ENCODE results near the gene SLC9A1.
"Not testable (repeated sequence)": the region's sequence is repeated elsewhere in the genome, so short reads cannot be mapped to it uniquely, and the experiment has no call there.

The SLC9A1 gene

GRCh38 chr1:27130798-27131197 lies 24.1 kb downstream of the SLC9A1 start:
- DNase-seq = no peak

- no peak for DNase-seq
These were observed 25.7 kb downstream of the SLC9A1 start for GRCh38 chr1:27129225-27129624.

GRCh38 chr1:27127419-27127818 lies 27.5 kb downstream of the SLC9A1 start:
- no peak for DNase-seq

GRCh38 chr1:27126391-27126790 lies 28.5 kb downstream of the SLC9A1 start:
- DNase-seq = no peak

- not testable (repeated sequence) for DNase-seq
These were observed 29.8 kb downstream of the SLC9A1 start for GRCh38 chr1:27125125-27125524.

- no peak for DNase-seq
These were observed 30.5 kb downstream of the SLC9A1 start for GRCh38 chr1:27124405-27124804.

DNA sequence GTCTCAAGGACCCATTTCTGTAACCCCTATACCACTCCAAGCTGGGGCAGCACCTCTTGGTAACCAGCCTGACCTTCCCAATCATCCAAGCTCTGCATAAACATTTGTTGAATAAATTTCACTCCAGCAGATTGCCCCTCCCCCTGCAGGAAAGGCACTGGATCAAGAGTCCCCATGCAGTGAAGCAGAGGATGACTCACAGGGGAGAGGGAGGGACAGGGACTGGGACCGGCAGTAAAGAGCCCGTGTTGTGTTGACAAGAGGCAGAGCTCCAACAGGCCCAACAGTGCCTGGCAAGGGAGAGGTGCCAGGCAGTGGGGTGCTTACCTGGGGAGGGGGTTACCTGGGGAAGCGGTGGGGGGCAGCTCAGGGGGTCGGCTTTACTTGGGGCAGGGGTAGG lies 32.3 kb downstream of the SLC9A1 start:
- no peak for DNase-seq

DNA sequence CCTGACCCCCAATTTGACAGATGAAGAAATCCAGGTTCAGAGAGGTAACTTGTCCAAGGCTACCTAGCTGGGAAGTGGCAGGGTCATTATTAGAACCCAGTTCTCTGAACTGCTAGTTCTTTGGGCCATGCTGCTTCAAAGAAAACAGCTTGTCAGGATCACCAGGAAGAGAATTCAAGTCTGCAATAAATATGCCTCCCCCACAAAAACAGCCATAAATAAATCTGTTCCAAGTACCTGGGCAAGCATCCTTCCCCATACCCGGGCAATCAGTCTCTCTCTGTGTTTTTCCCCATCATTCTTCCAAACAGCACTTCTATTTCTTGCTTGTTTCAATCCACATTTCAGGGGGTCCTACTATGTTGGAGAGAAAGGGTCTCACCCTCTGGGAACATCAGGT lies 34.1 kb downstream of the SLC9A1 start:
- no peak for DNase-seq

DNA sequence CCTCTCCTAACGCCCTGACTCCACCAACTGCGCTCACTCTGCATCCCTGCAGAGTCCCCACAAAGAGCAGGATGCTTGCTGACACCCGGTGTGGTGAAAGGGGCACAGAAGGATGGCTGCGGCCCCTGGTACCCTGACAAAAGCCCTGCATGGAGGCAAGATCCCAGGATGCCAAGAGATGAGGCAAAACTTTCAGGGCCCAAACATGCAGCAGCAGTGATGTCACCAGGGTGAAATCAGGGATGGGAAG lies 36.6 kb downstream of the SLC9A1 start:
- DNase-seq = no peak

GRCh38 chr1:27117733-27118439 lies 37.0 kb downstream of the SLC9A1 start:
- no peak for DNase-seq

DNA sequence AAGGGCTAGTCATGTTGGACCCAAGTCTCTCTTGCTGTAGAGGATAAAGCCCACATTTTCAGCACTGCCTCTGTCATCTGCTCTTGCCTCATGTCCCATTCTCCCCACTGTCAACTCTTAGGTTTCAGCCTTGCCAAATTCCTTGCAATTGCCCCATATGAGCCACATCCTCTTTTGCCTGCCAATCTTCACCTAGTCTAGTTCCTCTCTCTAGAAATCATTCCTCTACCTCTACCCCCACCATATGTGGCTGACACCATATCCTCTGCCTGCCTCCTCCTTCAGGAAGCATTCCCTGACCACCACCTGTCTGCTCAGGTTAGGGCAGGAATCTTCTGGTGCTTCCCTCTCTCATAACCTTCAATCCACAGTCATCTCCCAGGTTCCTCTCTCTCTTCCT lies 38.2 kb downstream of the SLC9A1 start:
- DNase-seq = no peak

DNA sequence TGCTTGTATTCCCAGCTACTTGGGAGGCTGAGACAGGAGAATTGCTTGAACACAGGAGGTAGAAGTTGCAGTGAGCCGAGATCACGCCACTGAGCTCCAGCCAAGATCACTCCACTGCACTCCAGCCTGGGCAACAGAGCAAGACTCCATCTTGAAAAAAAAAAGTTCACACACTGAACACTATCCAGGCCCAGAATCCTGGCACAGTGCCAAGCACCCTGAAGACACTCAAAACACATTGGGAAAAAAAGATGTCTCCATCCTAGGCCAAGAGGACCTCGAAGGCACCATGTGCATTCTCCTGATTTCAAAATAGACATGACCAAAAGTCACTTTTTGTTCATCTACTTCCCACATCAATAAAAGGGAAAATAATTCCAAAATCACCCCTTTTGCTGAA lies 38.7 kb downstream of the SLC9A1 start:
- DNase-seq = no peak

DNA sequence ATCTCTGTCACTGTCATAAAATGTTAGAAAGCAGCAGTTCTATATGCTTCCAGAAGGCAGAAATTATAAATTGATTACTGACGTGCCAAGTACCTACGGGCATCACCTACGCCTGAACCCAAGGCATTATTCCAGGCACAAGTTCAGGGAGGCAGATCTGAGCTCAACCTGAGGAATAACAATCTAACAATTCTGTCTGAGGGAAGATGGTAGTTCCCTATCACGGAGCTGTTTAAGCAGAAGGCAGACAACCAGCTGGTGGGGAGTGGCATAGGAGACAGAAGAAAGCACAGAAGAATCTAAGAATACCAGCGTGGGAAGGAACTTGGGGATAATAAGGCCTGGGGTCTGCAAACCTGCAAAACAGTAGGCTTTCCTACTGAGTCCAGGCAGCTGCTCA lies 40.4 kb downstream of the SLC9A1 start:
- DNase-seq = no peak

DNA sequence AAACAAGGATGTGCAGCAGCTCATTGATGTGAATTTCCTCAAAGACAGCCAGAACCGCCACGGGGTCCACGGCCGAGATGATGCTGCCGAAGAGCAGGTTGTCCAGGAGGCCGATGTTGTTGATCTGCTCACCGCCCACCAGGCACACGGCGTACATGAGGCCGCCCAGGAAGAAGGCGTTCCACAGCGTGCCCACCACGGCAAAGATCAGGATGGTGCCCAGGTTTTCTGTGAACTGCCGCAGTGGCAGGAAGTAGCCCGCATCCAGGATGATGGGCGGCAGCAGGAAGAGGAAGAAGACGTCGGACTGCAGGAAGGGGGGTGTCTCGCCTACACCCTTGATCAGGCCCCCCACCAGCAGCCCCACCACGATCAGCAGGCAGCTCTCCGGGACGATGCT lies 41.1 kb downstream of the SLC9A1 start:
- no peak for DNase-seq

DNA sequence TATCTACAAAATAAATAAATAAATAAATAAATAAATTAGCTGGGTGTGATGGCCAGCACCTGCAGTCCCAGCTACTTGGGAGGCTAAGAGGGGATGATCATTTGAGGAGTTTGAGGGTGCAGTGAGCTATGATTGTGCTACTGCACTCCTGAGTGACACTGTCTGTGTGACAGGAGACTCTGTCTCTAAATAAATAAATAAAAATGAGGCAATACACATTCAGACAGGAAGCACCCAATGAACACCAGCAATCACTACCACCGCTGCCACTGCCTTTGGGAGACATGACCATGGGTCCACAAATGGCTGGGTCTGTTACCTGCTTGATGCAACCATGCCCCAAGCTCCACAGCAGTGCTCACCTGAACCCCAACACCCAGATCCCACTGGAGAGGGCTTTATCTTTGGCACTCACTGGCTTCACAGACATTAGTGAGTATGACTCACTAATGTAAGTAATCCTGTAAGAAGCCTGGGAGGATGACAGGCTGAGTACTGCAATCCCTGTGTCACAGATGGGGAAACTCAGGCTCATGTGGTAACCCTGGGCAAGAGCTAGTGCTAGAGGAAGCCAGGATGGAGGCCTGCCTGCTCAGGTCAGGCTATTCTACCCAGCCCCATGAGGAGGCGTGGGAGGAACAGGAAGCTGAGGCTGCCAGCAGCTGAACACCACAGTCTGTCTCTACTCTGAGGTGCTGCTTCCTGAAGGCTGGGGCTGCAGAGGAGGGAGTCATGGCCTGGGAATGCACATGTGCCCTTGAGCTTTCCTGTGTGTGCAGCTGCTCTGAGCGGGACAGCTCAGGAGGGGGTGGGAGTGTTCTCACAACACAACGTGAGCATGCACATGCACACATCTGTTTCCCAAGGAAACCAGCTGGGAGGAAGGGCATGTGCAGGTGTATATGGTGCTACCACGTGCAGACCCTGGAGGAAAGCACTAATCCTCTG lies 43.0 kb downstream of the SLC9A1 start:
- DNase-seq = peak; percentile 50

DNA sequence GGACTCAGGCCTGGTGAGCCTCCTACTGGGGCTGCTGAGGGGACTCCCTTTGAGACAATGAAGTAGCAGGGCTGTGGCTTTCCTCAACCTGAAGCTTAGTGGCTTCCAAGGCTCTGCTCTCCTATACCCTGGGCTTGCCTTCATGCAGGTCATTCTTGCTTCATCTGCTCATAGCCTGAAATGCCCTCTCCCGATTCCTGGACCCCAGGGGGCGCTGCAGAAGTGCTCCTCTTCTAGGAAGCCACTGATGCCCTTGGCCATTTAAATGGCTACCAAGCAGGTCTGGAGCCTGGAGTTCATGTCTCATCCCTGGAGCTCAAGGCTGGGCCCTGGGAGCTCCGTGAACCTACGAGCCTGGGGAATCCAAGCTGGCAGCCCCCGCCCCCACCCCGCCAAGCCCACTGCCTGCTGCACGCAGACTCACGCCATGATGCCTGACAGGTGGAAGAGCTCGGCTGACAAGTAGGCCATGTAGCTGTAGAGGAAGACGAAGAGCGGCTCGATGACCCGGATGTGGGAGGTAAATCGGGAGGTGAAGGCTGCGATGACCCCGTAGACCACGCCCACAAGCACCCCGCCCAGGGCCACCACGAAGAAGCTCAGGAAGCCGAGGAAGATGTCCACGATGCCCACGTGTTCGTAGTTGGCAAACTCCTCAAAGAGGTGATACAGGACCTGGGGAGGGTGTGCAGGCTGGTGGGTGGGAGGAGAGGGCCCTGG lies 45.7 kb downstream of the SLC9A1 start:
- DNase-seq = no peak

DNA sequence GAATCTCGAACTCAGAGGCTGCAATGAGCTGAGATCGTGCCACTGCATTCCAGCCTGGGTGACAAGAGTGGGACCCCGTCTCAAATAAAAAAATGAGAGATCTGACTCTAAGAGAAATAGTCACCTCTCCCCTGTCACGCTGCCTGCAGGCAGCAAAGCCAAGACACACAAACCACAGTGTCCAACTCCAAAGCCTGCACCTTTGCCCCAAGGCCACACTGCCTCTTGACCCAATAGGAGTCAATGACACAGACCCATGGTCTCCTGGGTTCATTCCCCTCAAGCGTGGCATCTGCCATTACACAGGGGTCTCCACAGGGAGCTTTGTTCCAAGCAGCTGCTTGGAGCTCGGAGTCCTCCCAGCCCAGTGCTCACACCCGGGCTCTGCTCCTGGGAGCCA lies 46.3 kb downstream of the SLC9A1 start:
- DNase-seq = no peak

- DNase-seq = no peak
These were observed 48.2 kb downstream of the SLC9A1 start for GRCh38 chr1:27106561-27107323.

GRCh38 chr1:27105018-27105417 lies 49.9 kb downstream of the SLC9A1 start:
- no peak for DNase-seq

- no peak for DNase-seq
These were observed 51.4 kb downstream of the SLC9A1 start for GRCh38 chr1:27103498-27103897.

DNA sequence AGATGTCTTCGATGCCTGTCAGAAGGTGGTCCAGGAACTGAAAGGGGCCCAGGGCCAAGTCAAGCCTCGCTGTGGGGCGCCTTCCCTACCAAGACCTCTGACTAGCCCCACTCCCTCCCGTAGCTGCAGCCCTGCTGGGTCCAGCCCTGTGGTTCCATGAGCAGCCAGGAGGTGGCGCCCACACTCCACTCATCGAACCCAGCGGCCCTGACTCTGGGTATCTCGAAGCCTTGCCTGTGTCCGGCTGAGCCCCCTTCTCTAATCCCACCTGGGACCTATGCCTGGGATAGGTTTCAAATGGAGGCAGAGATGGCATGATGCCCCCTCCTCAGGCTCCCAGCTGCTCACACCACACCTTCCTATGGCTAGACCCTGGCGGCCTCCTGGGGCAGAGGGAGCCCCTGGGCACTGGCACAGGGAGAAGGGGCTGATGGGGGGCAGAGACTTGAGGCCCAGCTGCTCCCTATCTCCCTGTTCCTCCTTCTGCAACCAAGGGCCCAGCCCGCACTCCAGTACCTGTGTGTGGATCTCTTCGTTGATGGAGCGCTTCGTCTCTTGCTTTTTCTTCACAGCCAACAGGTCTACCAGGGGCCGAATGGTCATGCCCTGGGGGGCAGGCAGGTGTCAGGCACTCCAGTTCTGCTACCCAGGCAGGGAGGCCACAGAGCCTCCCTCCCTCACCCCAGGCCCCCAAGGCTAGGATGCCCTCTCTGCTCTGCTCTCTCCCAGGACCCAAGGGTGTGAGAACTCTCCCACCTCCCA lies 52.0 kb downstream of the SLC9A1 start:
- peak; percentile 69 for DNase-seq

DNA sequence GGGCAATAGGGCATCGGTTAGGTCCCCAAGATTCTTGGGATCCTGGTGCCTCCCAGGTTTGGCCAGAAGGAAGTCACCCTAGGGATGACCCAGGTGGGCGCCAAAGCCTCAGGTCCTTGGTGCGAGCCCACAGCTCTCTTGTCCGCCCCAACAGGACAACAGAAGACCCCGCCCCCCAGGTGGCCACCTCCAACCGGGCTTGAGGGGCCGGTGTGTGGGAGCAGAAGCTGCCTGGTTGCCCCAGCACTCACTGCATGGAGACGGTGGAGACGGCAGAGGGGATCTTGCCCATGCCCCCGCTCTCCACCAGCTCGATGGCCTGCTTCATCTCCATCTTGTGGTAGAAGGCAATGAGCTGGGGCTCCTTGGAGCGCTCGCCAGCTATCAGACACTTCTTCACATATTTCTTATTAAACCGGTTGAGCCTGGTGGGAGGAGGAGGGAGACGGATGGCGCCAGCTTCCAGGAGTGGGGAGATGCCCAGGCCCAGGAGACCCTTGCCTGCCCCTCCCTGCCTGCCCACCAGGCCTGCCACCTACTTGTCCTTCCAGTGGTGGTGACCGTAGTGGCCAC lies 52.7 kb downstream of the SLC9A1 start:
- DNase-seq = no peak
